Stimulated activated CD8-positive, alpha-beta memory T cell treated with anti-CD3 and anti-CD28 coated beads, Interleukin-4, amount 100 ng/mL, for 4 hours (primary cell): ENCODE measurements around the gene PHACTR4.
A peak's percentile ranks its signal among the peaks of the same experiment; 100 is the strongest.
"Not testable (repeated sequence)": the region's sequence is repeated elsewhere in the genome, so short reads cannot be mapped to it uniquely, and the experiment has no call there.

Source experiments
- DNase-seq, 2 donors: peaks; one replicate each; pipeline ENCODE4 v3.0.0-alpha.2; 2020; ENCODE audit warnings: low read depth in 2 of 2, low spot score in 1 of 2

PHACTR4 gene

DNA sequence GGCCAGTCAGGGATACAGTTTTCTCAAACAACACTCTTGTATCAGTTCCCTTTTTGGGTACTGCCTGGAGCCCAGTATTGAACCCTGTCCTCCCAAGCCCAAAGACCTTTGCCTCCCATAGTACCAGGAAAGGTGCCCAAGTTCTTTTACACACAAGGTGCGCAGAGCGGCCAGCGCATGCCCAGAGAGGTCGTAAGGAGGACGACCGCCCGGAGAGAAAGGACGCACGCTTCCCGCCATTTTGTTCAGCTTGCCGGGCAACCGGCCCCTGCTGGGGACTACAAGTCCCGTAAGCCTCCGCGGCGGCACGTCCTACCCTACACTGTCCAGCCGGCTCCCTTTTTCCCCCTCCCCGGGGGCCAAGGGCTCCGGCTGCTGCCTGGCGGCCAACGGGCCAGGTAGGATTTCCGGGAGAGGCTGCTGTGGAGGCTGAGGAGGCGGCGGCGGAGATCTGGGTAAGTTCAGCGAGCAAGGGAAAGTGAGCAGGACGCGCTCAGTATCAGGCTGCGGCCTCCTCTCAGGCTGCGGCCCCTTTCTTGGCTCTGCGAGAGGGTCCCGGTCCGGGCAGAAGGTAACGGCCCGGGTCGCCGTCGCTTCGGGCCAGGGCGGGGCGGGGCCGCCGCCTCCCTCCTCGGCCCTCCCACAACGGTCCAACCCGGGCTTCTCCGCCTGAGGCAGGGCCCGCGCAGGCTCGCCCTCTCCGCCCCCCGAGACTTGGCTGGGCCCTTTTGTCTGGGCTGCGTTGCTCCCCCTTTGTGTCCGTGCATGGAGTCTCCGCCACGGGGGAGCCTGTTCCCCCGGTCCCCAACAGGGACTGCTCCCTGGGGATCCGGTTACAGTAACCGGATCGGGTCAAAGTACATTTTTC is at the start of gene PHACTR4:
TSS of gene PHACTR4 (plus strand) at position 370 of the 868 bp plus-strand sequence. CDS start 37,708 bp downstream, outside the sequence.
- DNase-seq = peak; percentile 52 to 63

DNA sequence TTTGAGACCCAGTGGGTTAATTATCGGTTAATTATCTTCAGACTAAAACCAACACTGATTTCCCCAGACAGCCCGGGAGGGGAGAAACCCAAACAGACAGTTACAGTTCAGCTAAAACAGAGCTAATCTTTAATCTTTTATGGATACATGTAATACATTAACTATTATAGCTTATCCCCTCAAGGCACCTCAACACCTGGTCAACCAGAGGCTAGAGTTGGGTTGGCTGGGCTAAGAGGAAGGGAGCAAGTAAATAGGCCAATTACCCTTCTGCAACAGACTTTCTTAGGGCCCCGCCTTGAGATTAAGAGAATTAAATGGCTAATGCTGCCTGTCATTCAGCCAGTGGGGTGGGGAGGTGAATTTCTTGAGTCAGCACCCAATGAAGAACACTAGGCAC is 47.3 kb upstream of the PHACTR4 start:
- no peak for DNase-seq

GRCh38 chr1:28323720-28324119 is 45.8 kb upstream of the PHACTR4 start:
- no peak for DNase-seq

- no peak for DNase-seq
Measured at GRCh38 chr1:28326515-28326914, 43.0 kb upstream of the PHACTR4 start.

GRCh38 chr1:28326984-28327383 is 42.6 kb upstream of the PHACTR4 start:
- no peak for DNase-seq

DNA sequence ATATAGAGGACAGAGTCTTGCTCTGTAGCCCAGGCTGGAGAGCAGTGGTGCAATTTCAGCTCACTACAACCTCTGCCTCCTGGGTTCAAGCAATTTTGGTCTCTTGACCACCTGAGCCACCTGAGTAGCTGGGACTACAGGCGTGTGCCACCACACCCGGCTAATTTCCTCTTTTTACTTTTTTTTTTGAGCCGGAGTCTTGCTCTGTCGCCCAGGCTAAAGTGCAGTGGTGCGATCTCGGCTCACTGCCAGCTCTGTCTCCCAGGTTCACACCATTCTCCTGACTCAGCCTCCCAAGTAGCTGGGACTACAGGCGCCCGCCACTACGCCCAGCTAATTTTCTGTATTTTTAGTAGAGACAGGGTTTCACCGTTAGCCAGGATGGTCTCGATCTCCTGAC is 42.1 kb upstream of the PHACTR4 start:
- not testable (repeated sequence) for DNase-seq

DNA sequence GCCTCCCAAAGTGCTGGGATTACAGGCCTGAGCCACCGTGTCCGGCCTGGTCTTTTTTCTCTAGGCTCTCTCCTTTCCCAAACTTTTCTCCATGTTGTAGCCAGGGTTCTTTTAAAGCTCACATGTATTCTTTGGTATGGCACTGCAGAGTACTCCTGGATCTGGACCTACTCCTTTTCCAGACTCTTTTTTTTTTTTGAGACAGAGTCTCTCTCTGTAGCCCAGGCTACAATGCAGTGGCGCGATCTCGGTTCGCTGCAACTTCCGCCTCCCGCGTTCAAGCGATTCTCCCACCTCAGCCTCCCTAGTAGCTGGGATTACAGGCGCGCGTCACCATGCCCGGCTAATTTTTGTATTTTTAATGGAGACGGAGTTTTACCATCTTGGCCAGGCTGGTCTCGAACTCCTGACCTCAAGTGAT is 41.3 kb upstream of the PHACTR4 start:
- DNase-seq = no peak

GRCh38 chr1:28329395-28330153 is 40.0 kb upstream of the PHACTR4 start:
- DNase-seq = no peak

DNA sequence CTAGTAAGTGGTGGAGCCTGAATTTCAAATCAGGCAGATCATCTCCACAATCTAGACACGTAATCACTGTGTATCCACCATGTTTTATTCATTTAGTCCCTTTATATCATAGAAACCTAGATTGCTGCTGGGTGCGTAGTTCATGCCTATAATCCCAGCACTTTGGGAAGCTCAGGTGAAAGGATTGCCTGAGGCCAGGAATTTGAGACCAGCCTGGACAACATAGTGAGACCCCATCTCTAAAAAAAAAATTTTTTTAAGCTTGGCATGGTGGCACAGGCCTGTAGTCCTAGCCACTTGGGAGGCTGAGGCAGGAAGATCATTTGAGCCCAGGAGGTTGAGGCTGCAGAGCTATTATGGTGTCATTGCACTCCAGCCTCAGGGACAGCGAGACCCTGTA is 30.6 kb upstream of the PHACTR4 start:
- no peak for DNase-seq

DNA sequence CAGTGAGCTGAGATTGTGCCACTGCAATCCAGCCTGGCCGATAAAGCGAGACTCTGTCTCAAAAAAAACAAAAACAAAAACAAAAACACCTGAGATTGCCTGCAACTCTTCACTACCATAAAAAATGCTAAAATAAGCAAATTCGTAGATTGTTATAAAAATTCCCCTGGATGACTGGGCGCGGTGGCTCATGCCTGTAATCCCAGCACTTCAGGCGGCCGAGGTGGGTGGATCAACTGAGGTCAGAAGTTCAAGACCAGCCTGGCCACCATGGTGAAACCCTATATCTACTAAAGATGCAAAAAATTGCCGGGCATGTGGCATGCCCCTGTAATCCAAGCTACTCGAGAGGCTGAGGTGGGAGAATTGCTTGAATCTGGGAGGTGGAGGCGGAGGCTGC is 30.0 kb upstream of the PHACTR4 start:
- no peak for DNase-seq

DNA sequence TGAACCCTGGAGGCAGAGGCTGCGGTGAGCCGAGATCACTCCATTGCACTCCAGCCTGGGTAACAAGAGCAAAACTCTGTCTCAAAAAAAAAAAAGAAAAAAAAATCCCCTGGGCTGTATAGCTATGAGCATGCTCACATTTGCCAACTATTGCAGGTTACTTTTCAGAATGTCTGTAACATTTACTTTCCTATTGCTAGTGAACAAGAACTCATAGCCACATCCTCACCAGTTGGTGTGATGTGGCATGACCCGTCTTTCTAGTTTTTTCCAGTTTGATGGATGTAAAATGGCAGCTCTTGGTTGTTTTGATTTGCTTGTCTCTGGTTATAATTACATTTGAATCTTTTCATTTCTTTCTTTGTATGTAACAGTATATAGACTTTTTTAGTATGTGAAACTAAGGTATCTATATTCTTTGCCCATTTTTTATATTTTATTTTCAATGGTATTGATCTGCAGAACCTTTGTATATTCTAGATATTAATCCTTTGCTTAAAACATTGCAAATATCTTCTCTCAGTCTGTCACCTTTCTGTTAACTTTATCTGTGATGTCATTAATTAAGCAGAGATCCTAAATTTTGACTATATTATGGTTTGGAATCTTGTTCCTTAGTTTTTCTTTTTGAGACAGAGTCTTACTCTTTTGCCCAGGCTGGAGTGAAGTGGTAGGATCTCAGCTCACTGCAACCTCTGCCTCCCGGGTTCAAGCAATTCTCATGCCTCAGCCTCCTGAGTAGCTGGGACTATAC is 29.1 kb upstream of the PHACTR4 start:
- no peak for DNase-seq

DNA sequence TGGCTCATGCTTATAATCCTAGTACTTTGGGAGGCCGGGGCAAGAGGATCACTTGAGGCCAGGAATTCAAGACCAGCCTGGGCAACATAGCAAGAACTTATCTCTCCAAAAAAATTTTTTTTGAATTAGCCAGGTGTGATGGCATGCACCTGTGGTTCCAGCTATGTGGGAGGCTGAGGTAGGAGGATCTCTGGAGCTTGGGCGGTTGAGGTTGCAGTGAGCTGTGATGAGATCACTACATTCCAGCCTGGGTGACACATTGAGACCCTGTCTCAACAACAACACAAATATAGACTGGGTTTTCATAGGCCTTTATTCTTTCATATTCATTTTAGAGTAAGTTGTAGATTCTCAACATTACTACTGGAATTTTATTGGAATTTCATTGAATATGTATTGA is 27.9 kb upstream of the PHACTR4 start:
- DNase-seq = no peak

GRCh38 chr1:28343405-28343804 is 26.1 kb upstream of the PHACTR4 start:
- no peak for DNase-seq

DNA sequence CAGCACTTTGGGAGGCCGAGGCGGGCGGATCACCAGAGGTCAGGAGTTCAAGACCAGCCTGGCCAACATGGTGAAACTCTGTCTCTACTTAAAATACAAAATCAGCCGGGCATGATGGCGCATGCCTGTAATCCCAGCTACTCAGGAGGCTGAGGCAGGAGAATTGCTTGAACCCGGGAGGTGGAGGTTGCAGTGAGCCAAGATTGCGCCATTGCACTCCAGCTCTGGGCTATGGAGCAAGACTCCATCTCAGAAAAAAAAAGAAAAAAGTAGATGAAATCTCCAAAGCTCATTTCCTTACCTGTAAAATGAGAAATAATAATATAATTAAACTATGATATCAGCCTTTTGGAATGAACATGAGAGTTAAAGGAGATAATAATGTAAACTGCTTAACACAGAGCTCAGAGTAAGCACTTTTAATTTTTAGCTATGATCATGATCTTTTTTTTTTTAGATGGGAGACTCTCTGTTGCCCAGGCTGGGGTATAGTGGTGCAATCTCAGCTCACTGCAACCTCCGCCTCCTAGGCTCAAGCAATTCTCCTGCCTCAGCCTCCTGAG is 16.2 kb upstream of the PHACTR4 start:
- not testable (repeated sequence) for DNase-seq

GRCh38 chr1:28354121-28354520 is 15.4 kb upstream of the PHACTR4 start:
- no peak for DNase-seq

GRCh38 chr1:28358716-28359115 is 10.8 kb upstream of the PHACTR4 start:
- DNase-seq = no peak

DNA sequence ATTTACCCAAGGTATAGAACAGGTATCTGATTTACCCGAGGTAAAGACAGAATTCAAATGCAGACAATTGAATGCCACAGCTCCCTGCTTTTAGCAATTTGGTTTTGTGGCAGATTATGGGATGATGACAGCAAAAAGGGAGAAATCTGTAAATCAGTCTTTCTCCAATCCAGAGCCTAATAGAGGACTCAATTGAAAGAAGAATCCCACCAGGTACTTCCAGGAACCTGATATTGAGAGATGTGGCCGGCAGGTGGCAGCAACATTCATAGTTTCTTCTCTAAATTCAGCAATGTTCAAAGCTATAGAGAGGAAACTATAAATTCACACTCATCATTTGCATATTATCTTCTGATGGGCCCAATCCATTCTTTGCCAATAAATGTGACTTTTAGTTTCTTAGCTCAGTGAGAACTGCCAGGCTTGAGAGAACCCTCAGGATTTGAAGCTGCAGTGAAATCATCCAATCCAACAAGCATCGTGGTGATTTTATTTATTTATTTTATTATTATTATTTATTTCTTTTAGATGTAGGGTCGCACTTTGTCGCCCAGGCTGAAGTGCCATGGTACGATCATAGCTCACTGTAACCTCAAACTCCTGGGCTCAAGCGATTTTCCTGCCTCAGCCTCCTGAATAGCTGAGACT is 9.8 kb upstream of the PHACTR4 start:
- DNase-seq = peak; percentile 48 to 56

GRCh38 chr1:28364888-28365287 is 4.7 kb upstream of the PHACTR4 start:
- no peak for DNase-seq

DNA sequence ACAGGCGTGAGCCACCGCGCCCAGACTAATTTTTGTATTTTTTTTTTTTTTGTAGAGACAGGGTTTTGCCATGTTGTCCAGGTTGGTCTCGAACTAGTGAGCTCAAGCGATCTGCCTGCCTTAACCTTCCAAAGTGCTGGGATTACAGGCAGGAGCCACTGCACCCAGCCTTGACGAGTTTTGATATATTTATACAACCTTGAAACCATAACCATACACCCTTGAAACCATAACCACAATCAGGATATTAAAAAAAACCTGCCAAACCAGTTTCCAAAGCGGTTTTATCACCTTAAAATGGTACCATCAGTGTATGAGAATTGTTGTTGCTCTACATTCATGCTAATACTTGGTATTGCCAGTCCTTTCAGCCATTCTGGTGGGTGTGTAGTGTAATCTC is 3.7 kb upstream of the PHACTR4 start:
- DNase-seq = no peak

- not testable (repeated sequence) for DNase-seq
Measured at GRCh38 chr1:28368608-28369007, 932 bp upstream of the PHACTR4 start.
